Endothelial cell of hepatic sinusoid (primary cell): ENCODE measurements around the gene ANKRD33.

ENCODE experiments used
- in situ Hi-C: cut with HindIII; loops from 2 replicates; pipeline ENCODE4 v1.10.0; 2017; ENCODE audit warnings: low sequenced_read_pairs

ANKRD33 gene

GRCh38 chr12:51915003-51915625, 27.2 kb downstream of the ANKRD33 start:
- in situ Hi-C loops, result no loop called here

- in situ Hi-C loops, result no loop called here
Measured at GRCh38 chr12:51915951-51916350, 28.0 kb downstream of the ANKRD33 start.

GRCh38 chr12:51917041-51917590, 29.2 kb downstream of the ANKRD33 start:
- in situ Hi-C loops, result no loop called here

DNA sequence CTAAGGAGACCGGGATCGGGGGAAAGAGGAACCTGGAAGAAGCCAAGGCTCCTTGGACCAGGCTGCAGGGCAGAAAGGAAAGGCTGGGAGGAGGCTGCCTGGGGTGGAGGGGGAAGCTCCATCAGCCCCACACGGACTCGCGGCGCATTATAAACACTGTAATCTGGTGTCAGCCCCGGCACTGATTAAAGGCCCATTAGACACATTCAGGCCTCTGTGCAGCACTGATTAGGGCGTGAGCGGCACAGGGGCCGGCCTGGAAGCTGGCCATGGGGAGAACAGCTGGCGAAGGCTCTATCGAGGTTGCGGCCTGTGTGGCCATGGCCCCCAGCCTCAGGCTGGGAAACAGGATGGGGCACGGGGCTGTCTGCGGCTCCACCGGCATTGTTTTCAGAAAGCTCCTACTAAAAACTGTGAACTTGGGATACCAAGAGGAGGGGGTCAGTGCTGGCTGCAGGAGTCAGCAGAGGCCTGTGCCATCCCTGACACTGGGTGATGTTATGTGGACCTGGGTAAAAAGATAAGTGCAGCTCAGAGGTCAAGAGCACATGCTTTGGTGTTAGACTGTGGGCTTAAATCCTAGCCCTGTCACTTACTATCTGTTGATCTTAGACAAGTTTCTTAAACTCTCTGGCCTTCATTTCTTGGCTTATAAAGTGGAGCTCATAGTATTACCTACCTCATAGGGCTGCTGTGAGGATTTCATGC, 30.0 kb downstream of the ANKRD33 start:
- in situ Hi-C loops, result no loop called here

GRCh38 chr12:51920046-51920445, 32.1 kb downstream of the ANKRD33 start:
- in situ Hi-C loops, result no loop called here

- in situ Hi-C loops, result no loop called here
Measured at GRCh38 chr12:51921017-51921725, 33.3 kb downstream of the ANKRD33 start.

GRCh38 chr12:51922146-51922545, 34.2 kb downstream of the ANKRD33 start:
- in situ Hi-C loops, result no loop called here

DNA sequence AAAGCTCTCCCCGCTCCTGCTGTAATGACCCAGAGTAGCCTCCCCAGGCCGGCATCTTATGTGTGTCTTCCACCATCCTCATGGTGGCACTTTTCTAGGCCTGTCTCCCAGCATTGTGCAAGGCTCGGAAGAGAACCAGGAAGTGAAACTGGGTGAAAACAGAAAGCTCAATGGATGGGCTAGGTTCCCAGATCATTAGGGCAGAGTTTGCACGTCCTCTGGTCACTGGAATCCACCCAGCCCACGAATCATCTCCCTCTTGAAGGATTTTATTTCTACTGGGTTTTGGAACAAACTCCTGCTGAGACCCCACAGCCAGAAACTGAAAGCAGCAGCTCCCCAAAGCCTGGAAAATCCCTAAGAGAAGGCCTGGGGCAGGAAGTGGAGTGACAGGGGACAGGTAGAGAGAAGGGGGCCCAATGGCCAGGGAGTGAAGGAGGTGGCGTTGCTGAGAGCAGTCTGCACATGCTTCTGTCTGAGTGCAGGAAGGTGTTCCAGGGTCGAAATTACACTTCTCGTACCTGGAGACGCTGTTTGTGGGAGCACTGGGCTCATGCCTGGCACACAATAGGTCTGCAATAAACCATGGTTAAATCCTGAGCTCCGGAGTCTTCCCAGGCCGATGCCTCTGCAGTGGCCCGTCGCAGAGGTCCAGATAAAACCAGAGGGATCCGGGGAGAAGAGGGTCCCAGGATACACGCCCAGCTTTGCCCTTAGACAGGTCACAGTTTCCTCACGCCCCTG, 35.0 kb downstream of the ANKRD33 start:
- in situ Hi-C loops, result no loop called here

DNA sequence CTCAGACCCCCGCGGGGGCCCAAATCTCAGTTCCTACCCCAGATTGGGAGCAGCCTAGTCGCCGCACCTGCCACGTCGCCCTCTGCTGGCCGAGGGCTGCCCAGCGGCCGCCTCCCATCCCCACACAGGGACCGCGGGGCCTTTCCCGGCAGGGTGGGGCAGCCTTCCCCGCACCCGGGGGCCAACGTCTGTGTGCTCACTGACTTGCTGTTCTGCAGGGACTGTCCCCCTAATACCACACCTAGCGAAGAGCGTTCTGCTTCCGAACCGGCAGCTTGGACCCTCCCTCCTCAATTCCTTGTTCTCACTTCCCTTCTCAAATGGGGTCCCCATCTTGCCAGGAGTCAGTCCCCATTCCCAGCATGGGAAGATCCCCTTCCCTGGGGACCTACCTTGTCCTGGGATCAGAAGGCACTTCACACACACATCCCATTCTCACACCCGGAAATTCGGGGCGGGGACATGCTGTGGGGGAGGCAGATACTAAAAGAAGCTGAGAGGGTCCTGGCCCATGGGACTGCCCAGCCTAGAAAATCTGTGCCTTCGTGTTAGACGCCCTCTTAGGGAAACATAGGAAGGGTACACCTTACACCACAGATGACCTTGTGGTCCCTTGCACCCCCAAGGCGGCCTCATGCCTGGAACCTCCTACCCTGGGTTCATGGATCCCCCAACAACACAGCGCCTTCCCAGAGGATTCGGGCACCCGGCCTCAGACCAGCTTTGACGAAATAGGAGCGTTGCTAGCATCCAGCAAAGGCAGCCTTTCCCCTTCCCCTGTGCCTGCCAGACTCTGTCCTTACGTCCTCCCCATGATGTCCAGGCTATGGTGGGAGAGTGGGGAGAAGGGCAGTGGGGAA, 35.8 kb downstream of the ANKRD33 start:
- in situ Hi-C loops, result no loop called here

DNA sequence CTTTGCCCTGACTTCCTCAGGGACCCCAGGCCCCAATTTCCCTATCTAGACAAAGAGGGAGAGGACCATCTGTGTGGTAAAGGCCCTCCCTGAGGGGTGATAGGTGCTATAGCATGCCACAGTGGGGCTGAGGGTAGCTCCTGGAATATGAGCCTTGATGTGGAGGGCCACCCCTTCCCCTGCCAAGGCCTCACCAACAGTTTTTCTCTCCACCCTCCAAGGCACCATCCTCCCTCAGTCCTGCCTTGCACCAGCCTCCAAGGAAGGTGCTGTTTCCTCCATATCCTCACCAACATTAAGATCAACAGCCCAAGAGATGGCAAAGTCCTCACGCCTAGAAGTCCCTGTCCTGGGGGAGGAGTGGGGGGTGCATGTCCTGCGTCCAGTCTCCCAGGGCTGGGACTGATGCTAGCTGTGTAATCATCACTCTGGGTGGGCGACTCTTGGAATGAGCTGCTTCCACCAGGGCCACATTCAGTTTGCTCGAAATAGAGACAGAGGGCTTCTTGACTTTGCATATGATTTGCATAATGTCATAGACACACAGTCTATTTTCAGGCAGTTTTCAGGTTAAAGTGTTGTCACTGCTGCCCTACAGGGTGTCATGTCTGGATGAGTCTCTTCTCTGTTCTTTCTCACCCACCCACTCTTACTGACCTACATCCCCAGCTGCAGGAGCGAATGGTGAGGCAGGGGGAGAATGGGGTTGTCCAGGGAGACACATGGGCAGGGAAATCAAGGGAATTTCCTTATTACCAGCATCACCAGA, 36.8 kb downstream of the ANKRD33 start:
- in situ Hi-C loops, result no loop called here

GRCh38 chr12:51925346-51926063, 37.6 kb downstream of the ANKRD33 start:
- in situ Hi-C loops, result no loop called here

- in situ Hi-C loops, result no loop called here
Measured at GRCh38 chr12:51926064-51926632, 38.2 kb downstream of the ANKRD33 start.

DNA sequence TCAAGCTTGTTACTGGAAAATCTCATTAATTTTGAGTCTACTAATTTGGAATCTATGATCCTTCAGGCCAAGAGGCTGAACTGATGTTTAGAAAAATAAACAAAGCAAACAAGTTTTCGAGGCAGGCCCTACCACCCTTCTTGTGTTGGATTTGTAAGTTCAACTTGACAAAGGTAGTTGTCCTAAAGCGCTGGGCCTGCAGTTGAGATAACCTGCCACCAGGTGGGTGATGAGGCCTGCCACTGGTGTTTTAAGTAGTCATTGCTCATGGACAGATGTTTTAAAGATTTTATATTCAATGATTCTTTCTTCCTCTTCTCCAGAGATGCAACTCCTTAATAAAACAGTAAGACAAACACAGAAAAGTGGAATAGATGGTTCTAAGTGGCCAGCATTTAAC, 38.8 kb downstream of the ANKRD33 start:
- in situ Hi-C loops, result no loop called here

GRCh38 chr12:51932218-51933076, 44.5 kb downstream of the ANKRD33 start:
- in situ Hi-C loops, result no loop called here

DNA sequence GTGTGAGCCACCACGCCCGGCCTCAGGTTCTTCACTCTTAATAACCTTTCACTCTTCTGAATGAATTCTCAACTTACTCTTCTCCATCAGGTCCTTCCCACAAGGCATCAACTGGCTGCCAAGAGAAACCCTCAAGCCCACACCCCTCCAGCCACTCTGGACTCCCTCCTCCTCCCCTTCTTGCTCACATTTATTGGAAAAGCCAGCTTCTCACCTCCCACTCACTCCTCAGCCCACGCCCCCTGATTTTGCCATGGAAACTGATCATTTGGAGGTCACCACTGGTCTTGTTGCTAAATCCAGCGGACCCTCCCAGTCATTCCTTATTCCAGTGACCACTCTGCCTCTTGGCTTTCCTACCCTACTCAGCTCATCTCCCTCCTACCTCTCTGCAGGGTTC, 46.2 kb downstream of the ANKRD33 start:
- in situ Hi-C loops, result no loop called here

DNA sequence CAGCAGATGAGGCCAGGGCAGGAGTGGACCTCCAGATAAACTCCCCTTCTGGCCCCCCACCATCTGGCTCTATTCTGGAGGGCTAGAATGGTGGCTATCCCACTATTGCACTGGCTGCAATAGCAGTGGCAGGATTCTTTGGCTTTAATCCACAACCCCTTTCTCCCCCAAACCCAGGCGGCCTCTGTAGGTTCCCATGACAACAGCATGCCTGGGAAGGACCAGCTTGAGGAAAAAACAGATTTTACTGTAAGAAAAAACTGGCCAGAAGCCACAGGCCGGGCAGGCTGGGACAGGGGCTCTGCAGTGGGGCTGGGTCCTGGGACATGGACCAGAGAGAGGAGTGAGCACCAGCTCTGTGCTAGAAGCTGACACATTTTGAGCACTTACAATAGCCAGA, 50.0 kb downstream of the ANKRD33 start:
- in situ Hi-C loops, result no loop called here

DNA sequence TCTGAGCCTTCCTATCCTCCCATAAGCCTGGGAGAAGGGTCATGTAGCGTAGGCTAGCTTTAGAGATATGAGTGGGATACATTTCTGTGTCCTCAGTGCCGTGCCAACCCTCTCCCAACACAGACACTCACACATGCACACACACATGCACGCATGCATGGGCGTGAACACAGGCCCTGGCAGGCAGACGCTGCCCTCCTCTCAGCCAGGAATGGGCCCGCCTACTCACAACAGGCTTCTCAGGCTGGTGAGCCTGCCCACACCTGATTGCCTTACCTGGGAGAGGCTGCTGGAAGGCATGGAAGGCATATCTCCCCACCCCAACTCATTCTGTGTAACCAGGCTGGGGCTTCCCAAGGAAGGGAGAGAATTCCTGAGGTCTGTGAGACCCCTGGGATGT, 50.8 kb downstream of the ANKRD33 start:
- in situ Hi-C loops, result no loop called here
